GM19468 (cell line): Measurements from ENCODE around the gene CTNNA1.

ENCODE experiments used
- ATAC-seq: cut with Tn5 transposase; IDR thresholded peaks from one replicate; pipeline ENCODE4 v1.9.1; 2021; ENCODE audit warnings: mild to moderate bottlenecking, moderate library complexity, moderate number of reproducible peaks; ENCODE audit not compliant: unreplicated experiment; ENCODE audit errors: extremely low read depth

The CTNNA1 gene

GRCh38 chr5:138978080-138978479 lies 224.9 kb downstream of the CTNNA1 start:
- ATAC-seq, result no peak

GRCh38 chr5:138978581-138978980 lies 225.4 kb downstream of the CTNNA1 start:
- ATAC-seq, result no peak

- no peak for ATAC-seq
Observed at GRCh38 chr5:138979684-138980280, 226.6 kb downstream of the CTNNA1 start.

GRCh38 chr5:138980441-138980840 lies 227.2 kb downstream of the CTNNA1 start:
- no peak for ATAC-seq

GRCh38 chr5:138981131-138981530 lies 227.9 kb downstream of the CTNNA1 start:
- ATAC-seq, result no peak

GRCh38 chr5:138981586-138981985 lies 228.4 kb downstream of the CTNNA1 start:
- no peak for ATAC-seq

GRCh38 chr5:138983984-138984383 lies 230.8 kb downstream of the CTNNA1 start:
- ATAC-seq, result no peak
